Ectodermal cell (in vitro differentiated cells): ENCODE results near the gene ZNF444.

ENCODE experiments used
- H3K27ac ChIP-seq: 2 replicates; pipeline ENCODE4 v1.7.0; 2013; ENCODE audit warnings: mild to moderate bottlenecking, low read depth, low read length; ENCODE audit not compliant: insufficient read depth, poor library complexity, severe bottlenecking
- H3K27me3 ChIP-seq: 2 replicates; pipeline ENCODE4 v1.7.0; 2013; ENCODE audit warnings: mild to moderate bottlenecking, low read length; ENCODE audit not compliant: insufficient read depth, control insufficient read depth, poor library complexity, severe bottlenecking
- H3K36me3 ChIP-seq: one replicate; pipeline ENCODE4 v1.7.0; 2013; ENCODE audit warnings: low read length; ENCODE audit not compliant: control insufficient read depth, insufficient read depth
- H3K4me1 ChIP-seq: one replicate; pipeline ENCODE4 v1.7.0; 2013; ENCODE audit warnings: low read length; ENCODE audit not compliant: control insufficient read depth, insufficient read depth
- H3K4me3 ChIP-seq: 2 replicates; pipeline ENCODE4 v1.7.0; 2013; ENCODE audit warnings: low read depth, low read length, control low read depth; ENCODE audit not compliant: insufficient read depth
- H3K9me3 ChIP-seq: 2 replicates; pipeline ENCODE4 v1.7.0; 2013; ENCODE audit warnings: mild to moderate bottlenecking, low read length, moderate library complexity; ENCODE audit not compliant: control insufficient read depth
- WGBS, 2 experiments: methylation state at CpG; one replicate each; pipeline ENCODE4 v1.1.7; 2013; ENCODE audit warnings: missing lambda C conversion rate in 2 of 2; 5-methylcytosine and 5-hydroxymethylcytosine counted together

ZNF444 gene

GRCh38 chr19:56158170-56158757 lies 17.2 kb downstream of the ZNF444 start:
- 94 to 96% methylated on average over 16 of the region's 16 CpGs for WGBS, 2 experiments
- Histone ChIP-seq H3K36me3 (peaks cover 12% of the 10 kb centered on the region), H3K9me3 (no peaks in the 10 kb centered on the region), H3K4me1 (peaks cover 8% of the 10 kb centered on the region), H3K27ac (no peak overlapping the region), H3K27me3 (no peaks in the 10 kb centered on the region), H3K4me3 (no peak overlapping the region)

DNA sequence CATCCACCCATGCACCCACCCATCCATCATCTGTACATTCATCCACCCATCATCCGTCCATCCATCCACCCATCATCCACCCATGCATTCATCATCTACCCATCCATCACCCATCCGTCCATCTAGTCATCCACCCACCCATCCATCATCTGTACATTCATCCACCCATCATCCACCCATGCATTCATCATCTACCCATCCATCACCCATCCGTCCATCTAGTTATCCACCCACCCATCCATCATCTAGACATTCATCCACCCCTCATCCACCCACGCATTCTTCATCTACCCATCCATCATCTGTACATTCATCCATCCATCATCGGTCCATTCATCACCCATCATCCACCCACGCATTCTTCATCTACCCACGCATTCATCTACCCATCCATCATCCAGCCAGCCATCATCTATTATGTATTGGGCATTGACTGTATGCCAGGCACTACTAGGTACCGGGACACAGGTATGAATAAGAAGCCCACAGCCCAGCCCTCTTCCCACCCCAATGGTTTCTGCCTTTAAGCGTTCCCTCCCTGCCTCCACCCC lies 18.0 kb downstream of the ZNF444 start:
- H3K27ac ChIP-seq, result no peak overlapping the region
- WGBS, 2 experiments, result 88 to 92% methylated on average over 9 of the region's 9 CpGs
- H3K36me3 ChIP-seq, result peaks cover 12% of the 10 kb centered on the region
- H3K27me3 ChIP-seq, result no peaks in the 10 kb centered on the region
- H3K9me3 ChIP-seq, result no peaks in the 10 kb centered on the region
- H3K4me3 ChIP-seq, result no peak overlapping the region
- H3K4me1 ChIP-seq, result no peaks in the 10 kb centered on the region

DNA sequence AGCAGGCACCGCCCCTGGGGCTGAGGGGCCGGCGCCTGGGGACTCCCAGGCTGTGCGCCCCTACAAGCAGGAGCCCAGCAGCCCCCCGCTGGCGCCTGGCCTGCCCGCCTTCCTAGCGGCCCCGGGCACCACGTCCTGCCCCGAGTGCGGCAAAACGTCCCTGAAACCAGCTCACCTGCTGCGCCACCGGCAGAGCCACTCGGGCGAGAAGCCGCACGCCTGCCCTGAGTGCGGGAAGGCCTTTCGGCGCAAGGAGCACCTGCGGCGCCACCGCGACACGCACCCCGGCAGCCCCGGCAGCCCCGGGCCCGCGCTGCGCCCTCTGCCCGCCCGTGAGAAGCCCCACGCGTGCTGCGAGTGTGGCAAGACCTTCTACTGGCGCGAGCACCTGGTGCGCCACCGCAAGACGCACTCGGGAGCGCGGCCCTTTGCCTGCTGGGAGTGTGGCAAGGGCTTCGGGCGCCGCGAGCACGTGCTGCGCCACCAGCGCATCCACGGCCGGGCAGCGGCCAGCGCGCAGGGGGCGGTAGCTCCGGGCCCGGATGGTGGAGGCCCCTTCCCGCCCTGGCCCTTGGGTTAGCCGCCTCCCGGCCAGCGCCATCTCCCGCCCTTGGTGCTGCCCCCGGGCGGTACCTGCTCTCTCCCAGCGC lies 18.7 kb downstream of the ZNF444 start:
- no peaks in the 10 kb centered on the region for H3K27me3 ChIP-seq
- H3K36me3 ChIP-seq, result peaks cover 12% of the 10 kb centered on the region
- no peak overlapping the region for H3K4me3 ChIP-seq
- no peaks in the 10 kb centered on the region for H3K9me3 ChIP-seq
- 95 to 96% methylated on average over 69 of the region's 69 CpGs for WGBS, 2 experiments
- H3K27ac ChIP-seq, result no peak overlapping the region
- H3K4me1 ChIP-seq, result no peaks in the 10 kb centered on the region

GRCh38 chr19:56161534-56161933 lies 20.4 kb downstream of the ZNF444 start:
- H3K27ac ChIP-seq, result no peak overlapping the region
- H3K27me3 ChIP-seq, result no peaks in the 10 kb centered on the region
- no peaks in the 10 kb centered on the region for H3K36me3 ChIP-seq
- WGBS, 2 experiments, result 95 to 97% methylated on average over 11 of the region's 11 CpGs
- no peaks in the 10 kb centered on the region for H3K9me3 ChIP-seq
- H3K4me1 ChIP-seq, result no peaks in the 10 kb centered on the region
- H3K4me3 ChIP-seq, result no peak overlapping the region

DNA sequence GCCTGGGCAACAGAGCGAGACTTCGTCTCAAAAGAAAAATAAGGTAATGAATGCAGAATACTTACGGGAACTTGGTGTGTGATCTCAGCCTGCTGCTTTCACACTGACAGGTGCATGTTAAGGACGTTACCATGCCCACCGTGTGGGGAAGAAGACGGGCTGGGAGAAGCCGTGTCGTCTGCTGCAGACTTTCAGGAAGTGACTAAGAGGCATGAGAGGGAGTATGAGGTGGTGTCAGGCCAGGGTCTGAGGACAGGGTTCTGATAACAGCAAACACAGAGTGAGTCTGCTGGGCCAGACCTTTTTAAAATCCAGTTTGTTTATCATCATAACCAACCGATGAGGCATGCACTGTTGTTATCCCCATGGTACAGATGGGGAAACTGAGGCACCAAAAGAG lies 21.2 kb downstream of the ZNF444 start:
- H3K4me3 ChIP-seq, result no peak overlapping the region
- 89 to 90% methylated on average over 9 of the region's 9 CpGs for WGBS, 2 experiments
- H3K36me3 ChIP-seq, result no peaks in the 10 kb centered on the region
- H3K4me1 ChIP-seq, result no peaks in the 10 kb centered on the region
- H3K27ac ChIP-seq, result no peak overlapping the region
- no peaks in the 10 kb centered on the region for H3K27me3 ChIP-seq
- no peaks in the 10 kb centered on the region for H3K9me3 ChIP-seq

DNA sequence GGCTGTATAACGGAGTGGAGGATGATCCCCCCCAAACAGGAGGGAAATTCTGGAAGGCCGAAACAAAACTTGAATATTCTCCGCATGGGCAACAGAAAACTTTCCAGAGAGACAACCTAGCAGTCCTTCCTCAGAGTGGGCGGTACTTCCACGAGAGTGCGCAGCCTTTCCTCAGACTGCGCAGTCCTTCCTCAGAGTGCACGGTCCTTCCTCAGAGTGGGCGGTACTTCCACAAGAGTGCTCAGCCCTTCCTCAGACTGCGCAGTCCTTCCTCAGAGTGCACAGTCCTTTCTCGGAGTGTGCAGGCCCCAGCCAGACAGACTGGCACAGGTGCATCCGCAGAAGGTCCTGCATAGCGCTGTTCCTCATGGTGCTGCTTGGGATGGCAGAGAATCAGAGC lies 22.0 kb downstream of the ZNF444 start:
- Histone ChIP-seq H3K4me1 (no peaks in the 10 kb centered on the region), H3K36me3 (no peaks in the 10 kb centered on the region), H3K27ac (no peak overlapping the region), H3K27me3 (no peaks in the 10 kb centered on the region), H3K9me3 (no peaks in the 10 kb centered on the region), H3K4me3 (no peak overlapping the region)
- WGBS, 2 experiments, result 96 to 97% methylated on average over 13 of the region's 13 CpGs

- Histone ChIP-seq H3K9me3 (no peaks in the 10 kb centered on the region), H3K4me1 (no peaks in the 10 kb centered on the region), H3K27ac (no peak overlapping the region), H3K36me3 (no peaks in the 10 kb centered on the region), H3K27me3 (no peaks in the 10 kb centered on the region), H3K4me3 (no peak overlapping the region)
- 46% methylated on average over 7 of the region's 7 CpGs for WGBS, 2 experiments
These were observed 26.0 kb downstream of the ZNF444 start for GRCh38 chr19:56167064-56167578.

GRCh38 chr19:56170261-56170660 lies 29.2 kb downstream of the ZNF444 start:
- no peak overlapping the region for H3K4me3 ChIP-seq
- H3K4me1 ChIP-seq, result peaks cover 2% of the 10 kb centered on the region
- WGBS, 2 experiments, result 83 to 84% methylated on average over 14 of the region's 14 CpGs
- H3K36me3 ChIP-seq, result no peaks in the 10 kb centered on the region
- H3K27me3 ChIP-seq, result no peaks in the 10 kb centered on the region
- H3K9me3 ChIP-seq, result no peaks in the 10 kb centered on the region
- no peak overlapping the region for H3K27ac ChIP-seq

GRCh38 chr19:56174086-56174485 lies 33.0 kb downstream of the ZNF444 start:
- H3K4me3 ChIP-seq, result no peak overlapping the region
- peaks cover 16% of the 10 kb centered on the region for H3K4me1 ChIP-seq
- H3K36me3 ChIP-seq, result no peaks in the 10 kb centered on the region
- WGBS, 2 experiments, result 34 to 35% methylated on average over 7 to 8 of the region's 9 CpGs
- H3K27me3 ChIP-seq, result no peaks in the 10 kb centered on the region
- H3K9me3 ChIP-seq, result no peaks in the 10 kb centered on the region
- no peak overlapping the region for H3K27ac ChIP-seq

GRCh38 chr19:56174550-56174949 lies 33.5 kb downstream of the ZNF444 start:
- no peaks in the 10 kb centered on the region for H3K9me3 ChIP-seq
- H3K27me3 ChIP-seq, result no peaks in the 10 kb centered on the region
- H3K4me3 ChIP-seq, result no peak overlapping the region
- H3K27ac ChIP-seq, result no peak overlapping the region
- no peaks in the 10 kb centered on the region for H3K36me3 ChIP-seq
- 81 to 83% methylated on average over 11 of the region's 11 CpGs for WGBS, 2 experiments
- peaks cover 16% of the 10 kb centered on the region for H3K4me1 ChIP-seq
